GM21529 (cell line): ENCODE measurements around the gene CALHM1.
A peak's percentile ranks its signal among the peaks of the same experiment; 100 is the strongest.

Source experiments
- ATAC-seq: cut with Tn5 transposase; IDR thresholded peaks from one replicate; pipeline ENCODE4 v1.9.1; 2021; ENCODE audit not compliant: unreplicated experiment

The CALHM1 gene

DNA sequence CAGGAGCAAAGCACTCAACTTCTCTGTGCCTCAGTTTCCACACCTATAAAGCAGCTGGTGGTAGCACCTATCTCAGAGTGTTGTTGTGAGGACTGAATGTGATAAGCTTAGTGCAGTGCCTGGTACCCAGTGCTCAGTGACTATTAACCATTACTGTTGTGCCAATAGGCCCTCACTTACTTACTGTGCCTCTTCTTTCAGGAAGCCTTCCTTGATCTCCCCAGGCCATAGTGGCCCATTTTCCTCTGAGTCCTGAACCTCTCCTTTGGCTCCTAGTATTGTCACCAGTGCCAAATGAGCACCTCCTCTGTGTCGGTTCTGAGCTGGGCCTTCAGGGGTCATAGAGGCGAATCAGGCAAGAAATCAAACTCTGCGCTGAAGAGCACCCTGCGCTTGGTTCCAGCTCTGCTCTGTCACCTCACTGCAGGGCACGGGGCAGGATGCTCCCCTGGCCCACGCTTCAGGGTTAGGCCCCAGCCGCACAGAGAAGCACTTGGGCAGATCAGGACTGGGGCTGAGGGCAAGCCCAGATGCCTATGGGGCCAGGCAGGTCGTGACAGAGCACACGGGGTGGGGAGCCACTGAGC, 2.5 kb downstream of the CALHM1 start:
- ATAC-seq = no peak

DNA sequence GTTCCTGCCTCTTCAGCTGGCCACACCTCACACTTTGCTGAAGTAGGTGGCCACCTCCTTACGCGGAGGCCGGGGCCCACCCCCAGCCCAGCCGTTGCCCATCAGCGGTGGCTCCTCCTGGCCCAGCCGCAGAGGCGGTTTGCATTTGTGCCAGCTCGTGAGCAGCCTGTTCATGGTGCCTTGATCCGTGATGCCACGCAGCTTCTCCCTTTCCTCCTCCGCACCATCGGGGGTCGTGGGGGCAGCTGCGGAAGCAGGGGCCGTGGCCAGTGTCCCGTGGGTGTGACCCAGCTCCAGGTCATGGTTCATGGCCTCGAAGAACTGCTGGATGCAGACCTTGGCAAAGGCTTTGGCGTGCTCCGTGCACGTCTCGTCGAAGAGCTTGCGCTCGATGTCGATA, 3.5 kb downstream of the CALHM1 start:
- ATAC-seq = no peak

DNA sequence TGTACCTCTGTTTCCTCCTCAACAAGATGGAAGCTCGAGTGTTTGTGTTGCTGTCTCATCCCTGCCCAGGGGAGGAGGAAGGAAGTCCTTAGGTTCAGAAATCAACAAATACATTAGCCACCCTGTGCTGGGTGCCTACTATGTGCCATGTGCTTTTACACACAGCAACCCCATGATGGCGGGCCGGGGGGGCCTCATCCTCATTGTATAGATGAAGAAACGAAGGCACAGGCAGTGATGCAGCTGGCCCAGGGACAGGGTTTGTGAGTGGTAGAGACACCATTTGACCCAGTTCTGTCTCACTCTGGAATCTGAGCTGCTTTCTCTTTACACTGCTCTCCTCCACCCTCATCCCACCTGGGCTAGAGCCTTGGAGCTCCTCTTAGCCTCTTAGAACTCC, 4.7 kb downstream of the CALHM1 start:
- ATAC-seq = no peak

- ATAC-seq = no peak
These were observed 6.0 kb downstream of the CALHM1 start for GRCh38 chr10:103452506-103453230.

GRCh38 chr10:103451831-103452505, 6.7 kb downstream of the CALHM1 start, which contains the start of gene CALHM2:
CALHM2 (minus strand) TSS chr10:103452370; CDS start chr10:103449941, 2,429 bp downstream.
- peak; percentile 75 for ATAC-seq

DNA sequence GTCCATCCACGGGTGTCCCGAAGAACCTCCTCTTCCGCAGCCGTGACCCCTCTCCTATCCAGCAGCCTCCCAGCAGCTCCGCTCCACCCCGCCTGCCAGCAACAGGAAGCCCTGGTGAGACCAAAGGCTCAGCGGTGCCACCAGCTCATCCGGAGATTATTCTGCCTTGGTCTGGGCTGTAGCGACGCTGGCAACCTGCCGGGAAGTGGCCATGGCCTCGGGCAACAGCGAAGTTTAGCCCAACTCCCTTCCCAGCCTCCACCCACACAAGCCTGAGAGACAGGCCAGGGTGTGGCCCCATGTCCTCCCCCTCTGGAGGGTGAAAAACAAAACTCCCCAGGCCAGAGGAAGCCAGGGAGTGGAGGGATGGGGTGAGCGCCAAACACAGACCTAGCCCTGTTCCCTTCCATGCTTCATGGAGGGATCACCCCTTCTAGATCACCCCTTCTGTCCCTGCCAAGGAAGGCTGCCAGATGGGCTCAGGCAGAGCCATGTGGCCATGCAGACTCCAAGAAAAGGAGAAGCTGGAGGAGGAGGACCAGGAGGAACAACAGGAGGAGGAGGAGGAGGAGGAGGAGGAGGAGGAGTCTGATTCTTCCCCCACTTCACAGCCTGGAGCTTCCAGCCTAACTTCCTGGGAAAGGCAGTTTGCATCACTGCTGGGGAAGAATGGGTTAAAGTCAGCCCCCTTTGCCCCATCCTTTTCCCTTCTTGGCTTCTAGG, 7.4 kb downstream of the CALHM1 start:
- ATAC-seq = no peak

- no peak for ATAC-seq
These were observed 8.5 kb downstream of the CALHM1 start for GRCh38 chr10:103450201-103450695.

DNA sequence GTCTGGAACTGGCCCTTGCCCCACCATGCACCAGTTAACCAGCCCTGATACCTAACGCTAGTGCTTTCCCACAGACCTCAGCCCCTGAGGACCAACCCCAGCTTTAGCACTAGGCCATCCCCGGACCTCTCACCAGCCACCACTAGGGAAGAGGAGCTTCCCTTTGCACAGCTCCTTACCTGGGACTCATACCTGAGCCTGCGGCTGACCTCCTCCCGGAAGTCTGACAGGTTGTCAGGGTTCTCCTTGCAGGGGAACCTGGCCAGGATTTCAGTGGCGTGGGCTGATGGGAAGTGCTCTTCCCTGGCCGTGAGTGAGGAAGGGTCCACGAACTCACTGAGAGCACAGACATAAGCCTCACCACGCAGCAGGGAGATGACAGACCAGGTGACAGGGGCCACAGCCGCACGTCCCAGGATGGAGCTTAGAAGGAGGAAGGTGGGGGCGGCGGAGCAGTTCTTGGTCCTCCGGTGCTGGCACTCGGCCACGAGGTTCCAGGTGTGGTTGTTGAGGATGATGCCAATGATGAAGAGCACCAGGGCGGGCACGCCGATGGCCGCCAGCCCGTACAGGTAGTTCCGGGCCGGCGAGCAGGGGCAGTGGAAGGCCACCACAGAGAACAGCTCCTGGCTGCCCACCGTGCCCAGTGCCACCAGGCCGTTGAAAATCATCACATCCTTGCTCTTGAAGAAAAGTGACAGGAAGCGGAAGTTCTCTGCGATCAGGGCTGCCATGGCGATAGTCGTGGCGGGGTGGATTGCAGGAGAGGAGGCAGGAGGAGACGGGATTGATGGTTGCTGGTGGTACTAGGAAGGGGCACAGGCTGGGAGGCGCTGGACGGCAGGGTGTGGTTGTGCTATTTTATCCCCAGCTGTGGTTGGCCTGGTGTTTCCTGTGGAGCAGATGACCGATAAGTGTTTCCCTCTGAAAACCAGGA, 9.2 kb downstream of the CALHM1 start:
- ATAC-seq = no peak

GRCh38 chr10:103448746-103449145, 10.0 kb downstream of the CALHM1 start:
- ATAC-seq = no peak

DNA sequence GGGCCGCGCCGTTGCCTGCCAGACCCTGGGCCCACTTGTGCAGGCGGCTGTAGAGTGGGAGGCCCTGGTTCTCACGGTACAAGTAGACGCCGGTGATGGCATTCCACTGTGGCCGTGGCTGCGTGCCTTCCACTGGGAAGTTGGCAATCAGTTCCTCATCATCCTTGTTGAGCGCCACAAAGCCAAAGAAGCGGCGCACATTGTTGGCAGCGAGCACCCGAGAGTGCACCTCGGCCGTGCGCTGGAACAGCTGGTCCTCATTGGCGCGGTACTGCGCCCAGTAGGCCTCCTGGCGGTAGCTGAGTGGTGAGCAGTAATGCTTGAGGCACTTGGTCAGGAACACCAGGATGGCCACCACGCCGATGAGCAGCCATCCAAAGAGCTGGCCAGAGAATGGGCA, 11.5 kb downstream of the CALHM1 start:
- ATAC-seq = no peak

- ATAC-seq = no peak
These were observed 12.7 kb downstream of the CALHM1 start for GRCh38 chr10:103445767-103446567.

DNA sequence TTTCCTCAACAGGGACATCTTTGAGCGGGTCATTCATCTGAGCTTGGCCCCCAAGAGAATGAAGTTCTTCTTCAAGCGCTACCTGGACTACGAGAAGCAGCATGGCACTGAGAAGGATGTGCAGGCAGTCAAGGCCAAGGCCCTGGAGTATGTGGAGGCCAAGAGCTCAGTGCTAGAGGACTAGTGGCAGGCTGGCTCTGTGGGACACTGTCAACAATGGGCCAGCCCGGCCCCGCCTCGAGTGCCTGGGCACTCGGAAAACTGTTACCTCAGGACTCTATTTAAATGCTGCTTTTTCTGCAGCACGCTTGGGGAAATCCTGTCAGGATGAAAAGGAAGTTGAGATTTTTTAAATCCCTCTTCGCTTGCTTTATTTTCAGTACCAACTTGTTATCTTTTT, 13.3 kb downstream of the CALHM1 start:
- ATAC-seq = no peak

DNA sequence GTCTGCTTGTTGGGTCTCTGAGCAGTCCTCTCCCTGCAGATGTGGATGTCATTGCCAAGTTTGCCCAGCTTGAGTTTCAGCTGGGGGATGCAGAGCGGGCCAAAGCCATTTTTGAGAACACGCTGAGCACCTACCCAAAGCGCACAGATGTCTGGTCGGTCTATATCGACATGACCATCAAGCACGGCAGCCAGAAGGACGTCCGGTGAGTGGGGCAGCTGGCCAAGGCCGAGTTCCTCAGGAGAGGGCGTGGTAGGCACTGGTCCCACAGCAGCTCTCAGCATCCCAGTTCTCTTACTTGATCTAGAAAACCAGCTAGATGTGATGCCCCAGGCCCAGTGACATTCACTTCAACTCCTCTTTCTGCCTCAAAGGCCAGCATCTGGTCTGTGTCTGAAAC, 14.2 kb downstream of the CALHM1 start:
- ATAC-seq = no peak

DNA sequence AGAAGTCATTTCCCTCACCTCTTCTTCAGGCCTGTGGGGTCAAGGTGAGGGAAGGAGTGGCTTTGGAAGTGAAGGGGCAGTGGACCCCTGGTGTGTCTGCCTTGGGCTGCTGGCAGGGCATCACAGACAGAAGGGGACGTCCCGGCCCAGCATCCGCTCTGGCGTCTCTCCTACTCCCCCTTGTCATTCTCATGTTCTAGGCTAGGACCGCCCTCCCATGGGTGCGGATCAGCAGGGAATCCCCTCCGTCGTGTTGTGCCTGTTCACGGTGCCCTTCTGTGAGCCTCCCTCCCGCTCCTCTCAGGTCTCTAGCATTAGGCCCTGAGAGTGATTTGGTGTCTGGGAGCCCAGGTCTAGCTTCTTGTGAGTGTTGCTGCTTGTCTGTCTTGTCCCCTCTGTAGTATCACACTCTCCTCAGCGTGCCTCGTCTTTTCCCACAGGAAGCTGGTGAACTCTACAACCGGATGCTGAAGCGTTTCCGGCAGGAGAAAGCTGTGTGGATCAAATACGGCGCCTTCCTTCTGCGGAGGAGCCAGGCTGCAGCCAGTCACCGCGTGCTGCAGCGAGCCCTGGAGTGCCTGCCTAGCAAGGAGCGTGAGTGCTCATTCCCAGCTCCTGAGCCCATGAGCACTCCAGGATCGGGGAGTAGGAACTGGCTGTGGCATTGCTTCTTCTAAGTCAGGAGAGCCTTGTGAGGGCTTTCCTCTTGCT, 15.1 kb downstream of the CALHM1 start:
- no peak for ATAC-seq

- no peak for ATAC-seq
These were observed 16.7 kb downstream of the CALHM1 start for GRCh38 chr10:103442031-103442461.

DNA sequence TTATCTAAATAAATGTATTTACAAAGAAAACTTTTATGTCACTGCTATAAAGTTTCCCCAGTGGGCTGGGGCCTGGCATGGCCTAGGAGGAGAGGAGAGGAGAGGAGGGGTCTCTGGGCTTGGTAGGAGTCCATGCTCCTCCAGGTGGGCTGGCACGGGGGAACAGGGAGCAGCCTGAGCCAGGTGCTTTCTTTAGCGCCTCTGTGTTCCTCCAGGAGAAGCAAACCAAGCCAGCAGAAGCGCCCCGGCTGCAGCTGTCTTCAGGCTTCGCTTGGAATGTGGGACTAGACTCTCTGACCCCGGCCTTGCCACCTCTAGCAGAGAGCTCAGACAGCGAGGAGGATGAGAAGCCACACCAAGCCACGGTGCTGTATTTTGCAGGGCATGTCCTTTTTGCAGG, 17.1 kb downstream of the CALHM1 start:
- ATAC-seq = no peak

GRCh38 chr10:103441206-103441605, 17.5 kb downstream of the CALHM1 start:
- ATAC-seq = no peak

DNA sequence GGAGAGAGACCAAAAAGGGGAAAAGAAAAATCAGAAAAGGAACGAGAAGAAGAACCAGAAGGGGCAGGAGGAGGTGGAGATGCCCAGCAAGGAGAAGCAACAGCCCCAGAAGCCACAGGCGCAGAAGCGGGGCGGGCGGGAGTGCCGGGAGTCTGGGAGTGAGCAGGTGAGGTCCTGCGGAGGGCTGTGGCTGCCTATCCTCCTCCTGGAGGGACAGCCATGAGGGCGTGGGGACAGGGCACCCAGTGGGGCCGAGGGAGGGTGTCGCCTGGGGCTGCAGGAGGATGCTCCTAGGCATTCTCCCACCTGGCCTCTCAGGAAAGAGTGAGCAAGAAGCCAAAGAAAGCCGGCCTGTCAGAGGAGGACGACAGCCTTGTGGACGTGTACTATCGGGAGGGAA, 18.3 kb downstream of the CALHM1 start:
- ATAC-seq = no peak

DNA sequence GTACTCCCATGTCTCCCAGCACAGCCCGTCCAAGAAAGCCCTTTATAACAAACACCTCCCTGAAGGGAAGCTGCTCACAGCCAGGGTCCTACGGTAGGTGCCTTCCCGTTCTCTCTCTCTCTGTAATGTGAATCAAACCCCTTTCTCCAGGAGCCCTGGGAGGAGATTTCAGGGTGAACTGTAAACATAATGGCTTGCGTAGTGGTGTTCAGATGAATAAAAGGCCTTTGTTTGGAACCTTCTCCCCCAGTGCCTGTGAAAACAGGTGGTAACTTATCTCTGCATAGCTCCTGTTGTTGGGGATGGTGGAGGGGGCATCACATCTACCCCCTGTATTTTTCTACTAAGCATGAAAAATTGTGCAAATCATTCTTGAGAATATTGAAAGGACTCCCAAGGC, 18.9 kb downstream of the CALHM1 start:
- ATAC-seq = no peak
